Testis (tissue), 3 donors: ENCODE results near the gene ZNF229. TPM values are rescaled to one million over a fixed set of nuclear protein-coding genes. Genes with fewer than 3 reads are reported as not detected.

Source experiments
- DNase-seq: peaks from one replicate; pipeline ENCODE4 v3.0.0-alpha.2; 2019
- H3K27ac ChIP-seq, 2 donors: fragments of 200-600 bp; sonication (generic); one replicate each; pipeline ENCODE4 v1.5.1; 2019
- H3K27me3 ChIP-seq: fragments of 200-600 bp; sonication (generic); one replicate; pipeline ENCODE4 v1.5.1; 2019
- H3K36me3 ChIP-seq: fragments of 200-600 bp; sonication (generic); one replicate; pipeline ENCODE4 v1.5.1; 2017; ENCODE audit warnings: low read depth; ENCODE audit errors: missing control alignments
- H3K4me1 ChIP-seq: fragments of 200-600 bp; sonication (generic); one replicate; pipeline ENCODE4 v1.5.1; 2019
- H3K4me3 ChIP-seq, 2 donors: fragments of 200-600 bp; sonication (generic); one replicate each; pipeline ENCODE4 v1.5.1; 2017 to 2019
- H3K9me3 ChIP-seq: fragments of 200-600 bp; sonication (generic); one replicate; pipeline ENCODE4 v1.5.1; 2017
- POLR2A ChIP-seq: fragments of 450-650 bp; IDR thresholded peaks from one replicate; pipeline ENCODE4 v1.6.1; 2017; ENCODE audit warnings: antibody characterized with exemption, mild to moderate bottlenecking, moderate library complexity
- WGBS, 2 donors: methylation state at CpG; one replicate each; pipeline ENCODE4 v1.1.5; 2018; 5-methylcytosine and 5-hydroxymethylcytosine counted together
- intact Hi-C: fragments of 100-400 bp; cut with DNase I; formaldehyde crosslinking; loops from one replicate; pipeline ENCODE4 v1.15.1; 2023; ENCODE audit warnings: low total_unique reads
- polyA plus RNA-seq: library from polyadenylated mRNA; stranded (reverse); fragments of 350-450 nt; fragmentation: Illumina TruSeq; extraction: RNeasy Lipid Tissue Mini Kit (QIAGEN cat#74804); gene quantifications from one replicate; pipeline ENCODE4 v1.2.3, GENCODE V29; 2014; ENCODE audit warnings: low read depth, low replicate concordance; ENCODE audit not compliant: insufficient read depth
- total RNA-seq, 2 donors: library from RNA; depleted of rRNA; stranded (reverse); fragments of >200 nt; gene quantifications; one replicate each; pipeline ENCODE4 v1.2.3, GENCODE V29; 2016
- TF ChIP-seq, protein P1 (sequence below), 3 experiments: fragments of 450-650 bp in 2 of 3; fragments of 200-600 bp in 1 of 3; sonication (generic) in 1 of 3; IDR thresholded peaks; one replicate each; pipeline ENCODE4 v1.5.1; 2016 to 2019; ENCODE audit warnings: antibody characterized with exemption in 3 of 3, mild to moderate bottlenecking in 2 of 3, moderate library complexity in 1 of 3

Gene ZNF229
- total and polyA plus RNA-seq, 3 donors from 2014 or later, result 4.4 to 5.8 (median 5.1) TPM

- Histone ChIP-seq H3K4me3 (no peak overlapping the region), H3K27me3 (no peaks in the 10 kb centered on the region), H3K36me3 (no peaks in the 10 kb centered on the region), H3K9me3 (no peaks in the 10 kb centered on the region), H3K27ac (no peak overlapping the region), H3K4me1 (no peaks in the 10 kb centered on the region)
- intact Hi-C loops, result no loop called here
- WGBS, 2 donors, result 64 to 75% methylated on average over 4 of the region's 4 CpGs
- no peak for TF ChIP-seq POLR2A
- TF ChIP-seq, protein P1, sequence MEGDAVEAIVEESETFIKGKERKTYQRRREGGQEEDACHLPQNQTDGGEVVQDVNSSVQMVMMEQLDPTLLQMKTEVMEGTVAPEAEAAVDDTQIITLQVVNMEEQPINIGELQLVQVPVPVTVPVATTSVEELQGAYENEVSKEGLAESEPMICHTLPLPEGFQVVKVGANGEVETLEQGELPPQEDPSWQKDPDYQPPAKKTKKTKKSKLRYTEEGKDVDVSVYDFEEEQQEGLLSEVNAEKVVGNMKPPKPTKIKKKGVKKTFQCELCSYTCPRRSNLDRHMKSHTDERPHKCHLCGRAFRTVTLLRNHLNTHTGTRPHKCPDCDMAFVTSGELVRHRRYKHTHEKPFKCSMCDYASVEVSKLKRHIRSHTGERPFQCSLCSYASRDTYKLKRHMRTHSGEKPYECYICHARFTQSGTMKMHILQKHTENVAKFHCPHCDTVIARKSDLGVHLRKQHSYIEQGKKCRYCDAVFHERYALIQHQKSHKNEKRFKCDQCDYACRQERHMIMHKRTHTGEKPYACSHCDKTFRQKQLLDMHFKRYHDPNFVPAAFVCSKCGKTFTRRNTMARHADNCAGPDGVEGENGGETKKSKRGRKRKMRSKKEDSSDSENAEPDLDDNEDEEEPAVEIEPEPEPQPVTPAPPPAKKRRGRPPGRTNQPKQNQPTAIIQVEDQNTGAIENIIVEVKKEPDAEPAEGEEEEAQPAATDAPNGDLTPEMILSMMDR (IDR thresholded peaks at IDR 0.05), result no peak
- DNase-seq, result no peak
Measured at GRCh38 chr19:44455100-44455499, 6.8 kb upstream of the ZNF229 start.

GRCh38 chr19:44452367-44452766 lies 4.1 kb upstream of the ZNF229 start:
- no peak for TF ChIP-seq POLR2A
- TF ChIP-seq, protein P1 (IDR thresholded peaks at IDR 0.05), result no peak
- Histone ChIP-seq H3K27ac (no peak overlapping the region), H3K9me3 (no peaks in the 10 kb centered on the region), H3K27me3 (no peaks in the 10 kb centered on the region), H3K4me1 (no peaks in the 10 kb centered on the region), H3K4me3 (no peak overlapping the region), H3K36me3 (no peaks in the 10 kb centered on the region)
- intact Hi-C loops, result no loop called here
- DNase-seq, result no peak
- WGBS, 2 donors, result 77 to 81% methylated on average over 4 of the region's 4 CpGs

GRCh38 chr19:44451687-44452086 lies 3.4 kb upstream of the ZNF229 start:
- no peaks in the 10 kb centered on the region for H3K4me1 ChIP-seq
- H3K36me3 ChIP-seq, result no peaks in the 10 kb centered on the region
- no peak for DNase-seq
- WGBS, 2 donors, result 73 to 81% methylated on average over 18 of the region's 18 CpGs
- no peak overlapping the region for H3K4me3 ChIP-seq
- TF ChIP-seq POLR2A, result no peak
- TF ChIP-seq, protein P1 (IDR thresholded peaks at IDR 0.05), result no peak
- H3K9me3 ChIP-seq, result no peaks in the 10 kb centered on the region
- intact Hi-C loops, result no loop called here
- H3K27me3 ChIP-seq, result no peaks in the 10 kb centered on the region
- no peak overlapping the region for H3K27ac ChIP-seq

DNA sequence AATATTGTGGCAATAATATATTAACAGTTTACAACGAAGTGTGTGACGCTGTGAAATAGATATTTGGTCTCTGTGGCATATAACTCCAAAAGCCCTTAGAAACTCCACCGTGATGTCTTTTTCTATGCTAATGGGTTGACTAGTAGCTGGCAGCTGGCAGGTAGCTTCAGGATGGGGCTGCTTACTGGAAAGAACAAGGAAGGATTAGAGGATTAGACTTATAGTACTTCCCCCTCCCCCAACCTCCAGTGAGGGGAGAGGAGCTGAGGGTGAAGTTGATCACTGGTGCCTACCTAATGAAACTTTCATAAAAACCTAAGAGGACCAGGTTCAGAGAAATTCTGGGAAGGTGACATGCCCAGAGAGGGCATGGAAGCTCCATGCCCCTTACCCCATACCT lies 9.8 kb downstream of the ZNF229 start:
- intact Hi-C loops, result no loop called here

GRCh38 chr19:44435441-44435840 lies 12.8 kb downstream of the ZNF229 start:
- H3K36me3 ChIP-seq, result no peaks in the 10 kb centered on the region
- TF ChIP-seq POLR2A, result no peak
- TF ChIP-seq, protein P1 (IDR thresholded peaks at IDR 0.05), result no peak
- intact Hi-C loops, result no loop called here
- no peak overlapping the region for H3K4me3 ChIP-seq
- no peak for DNase-seq
- WGBS, 2 donors, result 95 to 98% methylated on average over 2 of the region's 2 CpGs
- no peak overlapping the region for H3K27ac ChIP-seq
- no peaks in the 10 kb centered on the region for H3K9me3 ChIP-seq
- no peaks in the 10 kb centered on the region for H3K4me1 ChIP-seq
- H3K27me3 ChIP-seq, result no peaks in the 10 kb centered on the region

More for the DNA sequence above, 9.8 kb downstream of the ZNF229 start:
- 95 to 96% methylated on average over 3 of the region's 3 CpGs for WGBS, 2 donors
- H3K27ac ChIP-seq, result no peak overlapping the region
- DNase-seq, result no peak
- no peak for TF ChIP-seq POLR2A
- TF ChIP-seq, protein P1 (IDR thresholded peaks at IDR 0.05), result no peak
- H3K9me3 ChIP-seq, result no peaks in the 10 kb centered on the region
- no peaks in the 10 kb centered on the region for H3K4me1 ChIP-seq
- H3K4me3 ChIP-seq, result no peak overlapping the region
- H3K36me3 ChIP-seq, result no peaks in the 10 kb centered on the region
- no peaks in the 10 kb centered on the region for H3K27me3 ChIP-seq
